Naive thymus-derived CD4-positive, alpha-beta T cell (primary cell): Measurements from ENCODE around the gene IRF4. TPM values are rescaled to one million over a fixed set of nuclear protein-coding genes. Genes with fewer than 3 reads are reported as not detected.

Experiments
- ATAC-seq: fragments of 150-1000 bp; cut with Tn5 transposase; 2 replicates; pipeline ENCODE4 v1.10.0; 2021; ENCODE audit warnings: mild to moderate bottlenecking, moderate library complexity
- CTCF ChIA-PET: fragments of 350-600 bp; sonication (Branson Sonifier 250); formaldehyde crosslinking; loops from one replicate; lab custom pipeline; 2021; ENCODE audit warnings: antibody characterized with exemption; lab: Charles Lee
- POLR2A ChIA-PET: fragments of 350-600 bp; sonication (Branson Sonifier 250); formaldehyde crosslinking; loops from one replicate; lab custom pipeline; 2021; ENCODE audit warnings: antibody characterized with exemption, inconsistent platforms; lab: Charles Lee
- DNase-seq, 9 donors: peaks; one replicate each; pipeline versions ENCODE4 v3.0.0 to v3.0.0-alpha.2; 2020 to 2022; ENCODE audit warnings: mixed read lengths in 1 of 9
- H3K27ac ChIP-seq: one replicate; pipeline ENCODE4 v1.7.0; 2013; ENCODE audit warnings: mild to moderate bottlenecking, low read depth, low read length, moderate library complexity
- H3K27me3 ChIP-seq, 2 donors: one replicate each; pipeline ENCODE4 v1.7.0; 2013; ENCODE audit warnings: low read length in 2 of 2, mild to moderate bottlenecking in 2 of 2, moderate library complexity in 2 of 2; ENCODE audit not compliant: control insufficient read depth in 2 of 2, insufficient read depth in 2 of 2
- H3K36me3 ChIP-seq, 3 experiments: 1 replicate in 2 of 3; 2 replicates in 1 of 3; pipeline ENCODE4 v1.7.0; 2013; ENCODE audit warnings: low read length in 3 of 3, mild to moderate bottlenecking in 3 of 3, moderate library complexity in 1 of 3; ENCODE audit not compliant: insufficient read depth in 3 of 3, control insufficient read depth in 2 of 3
- H3K4me1 ChIP-seq, 2 donors: one replicate each; pipeline ENCODE4 v1.7.0; 2013; ENCODE audit warnings: low read length in 2 of 2, mild to moderate bottlenecking in 2 of 2, moderate library complexity in 1 of 2; ENCODE audit not compliant: control insufficient read depth in 2 of 2, insufficient read depth in 2 of 2
- H3K4me3 ChIP-seq: 2 replicates; pipeline ENCODE4 v1.7.0; 2013; ENCODE audit warnings: mild to moderate bottlenecking, low read length
- H3K9me3 ChIP-seq, 3 experiments: 1 replicate in 2 of 3; 2 replicates in 1 of 3; pipeline ENCODE4 v1.7.0; 2013; ENCODE audit warnings: low read length in 3 of 3; ENCODE audit not compliant: control insufficient read depth in 2 of 3
- H3K27ac Mint-ChIP-seq, 9 donors: one replicate each; pipeline ENCODE4 v1.8.0; 2020 to 2022; ENCODE audit warnings: mixed read lengths in 9 of 9, mild to moderate bottlenecking in 8 of 9, moderate library complexity in 5 of 9, inconsistent platforms in 2 of 9
- H3K27me3 Mint-ChIP-seq, 5 donors: one replicate each; pipeline ENCODE4 v1.8.0; 2021 to 2022; ENCODE audit warnings: mixed read lengths in 5 of 5, mild to moderate bottlenecking in 1 of 5
- H3K36me3 Mint-ChIP-seq, 5 donors: one replicate each; pipeline ENCODE4 v1.8.0; 2020 to 2022; ENCODE audit warnings: mixed read lengths in 5 of 5, mild to moderate bottlenecking in 3 of 5, inconsistent platforms in 1 of 5
- H3K4me1 Mint-ChIP-seq, 7 donors: one replicate each; pipeline ENCODE4 v1.8.0; 2020 to 2022; ENCODE audit warnings: mixed read lengths in 7 of 7, mild to moderate bottlenecking in 3 of 7, inconsistent platforms in 1 of 7
- H3K4me3 Mint-ChIP-seq, 10 donors: one replicate each; pipeline ENCODE4 v1.8.0; 2020 to 2022; ENCODE audit warnings: mild to moderate bottlenecking in 10 of 10, mixed read lengths in 10 of 10, moderate library complexity in 6 of 10, inconsistent platforms in 2 of 10
- H3K9me3 Mint-ChIP-seq, 11 donors: one replicate each; pipeline ENCODE4 v1.8.0; 2020 to 2022; ENCODE audit warnings: mixed read lengths in 11 of 11, mild to moderate bottlenecking in 4 of 11, inconsistent platforms in 1 of 11, moderate library complexity in 1 of 11
- intact Hi-C, 2 donors: fragments of 100-400 bp; cut with micrococcal nuclease; formaldehyde crosslinking; loops; one replicate each; pipeline ENCODE4 v1.15.1; 2023
- polyA plus RNA-seq, 2 donors: library from polyadenylated mRNA; unstranded; fragments of 300-500 nt; fragmentation: Illumina TruSeq; gene quantifications; one replicate each; pipeline ENCODE4 v1.2.3, GENCODE V29; 2021
- total RNA-seq, 6 experiments: library from RNA in 5 of 6; stranded (reverse) in 5 of 6; gene quantifications; 1 replicate in 5 of 6; 2 replicates in 1 of 6; pipeline ENCODE4 v1.2.3 and lab custom pipeline; 2021 to 2026

The IRF4 gene
- total and polyA plus RNA-seq, 7 experiments from 2014 or later, result 3.2 to 175 (median 13.0) TPM

DNA sequence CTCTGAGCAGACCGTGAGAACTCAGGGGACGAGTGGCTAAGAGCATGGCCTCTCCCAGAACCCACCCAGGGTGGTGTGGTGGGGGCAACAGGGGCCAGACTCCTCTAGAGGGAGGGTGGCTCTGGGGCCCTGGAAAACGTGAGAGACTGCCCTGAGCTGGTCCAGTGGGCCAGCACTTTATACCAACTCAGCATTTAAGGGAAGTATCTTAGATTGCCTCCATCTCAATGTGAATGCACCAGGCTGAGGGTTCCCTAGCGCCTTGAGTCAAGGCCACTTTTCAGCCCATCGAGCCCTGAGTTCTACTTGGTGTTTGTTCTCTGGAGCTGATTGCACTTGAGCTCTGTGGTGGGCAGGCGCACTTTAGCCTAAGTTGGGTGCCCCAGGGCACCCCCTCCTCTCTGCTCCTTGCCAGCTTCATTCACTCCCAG, 42.0 kb upstream of the IRF4 start:
- Histone ChIP-seq H3K9me3 (no peaks in the 10 kb centered on the region), H3K36me3 (peaks cover 0 to 23% (median 3%) of the 10 kb centered on the region in 3 experiments), H3K27me3 (no peaks in the 10 kb centered on the region), H3K4me3 (no peak overlapping the region), H3K27ac (no peak overlapping the region), H3K4me1 (no peaks in the 10 kb centered on the region)
- DNase-seq (no peak), ATAC-seq (no peak)
- H3K27ac Mint-ChIP-seq, result no peak overlapping the region
- H3K9me3 Mint-ChIP-seq, result peaks cover 0 to 4% (median 0%) of the 10 kb centered on the region in 11 donors
- no peaks in the 10 kb centered on the region for H3K27me3 Mint-ChIP-seq
- H3K4me3 Mint-ChIP-seq, result no peak overlapping the region
- peaks cover 0 to 5% (median 0%) of the 10 kb centered on the region in 7 donors for H3K4me1 Mint-ChIP-seq
- POLR2A ChIA-PET, result no interaction called here
- peaks cover 4 to 63% (median 31%) of the 10 kb centered on the region in 5 donors for H3K36me3 Mint-ChIP-seq
- intact Hi-C loops, result no loop called here
- CTCF ChIA-PET, result interaction anchor here (1.0 to 1.3 kb wide), 2 partner anchors 53 to 54 kb away, joined by 3 to 8 read pairs; no protein-coding TSS in a partner anchor

- no peaks in the 10 kb centered on the region for H3K27me3 Mint-ChIP-seq
- H3K27me3 ChIP-seq, result no peaks in the 10 kb centered on the region
- no peak overlapping the region for H3K27ac Mint-ChIP-seq
- peaks cover 0 to 23% (median 3%) of the 10 kb centered on the region in 3 experiments for H3K36me3 ChIP-seq
- peaks cover 0 to 7% (median 0%) of the 10 kb centered on the region in 7 donors for H3K4me1 Mint-ChIP-seq
- ChIA-PET POLR2A (no interaction called here), CTCF (interaction anchor here (1.3 kb wide), 1 partner anchor 53 kb away, joined by 8 read pairs; no protein-coding TSS in a partner anchor)
- peaks cover 0 to 4% (median 0%) of the 10 kb centered on the region in 11 donors for H3K9me3 Mint-ChIP-seq
- intact Hi-C loops, result no loop called here
- no peak overlapping the region for H3K4me3 Mint-ChIP-seq
- H3K27ac ChIP-seq, result no peak overlapping the region
- H3K36me3 Mint-ChIP-seq, result peaks cover 4 to 63% (median 31%) of the 10 kb centered on the region in 5 donors
- no peaks in the 10 kb centered on the region for H3K9me3 ChIP-seq
- DNase-seq (no peak), ATAC-seq (no peak)
- H3K4me1 ChIP-seq, result no peaks in the 10 kb centered on the region
- H3K4me3 ChIP-seq, result no peak overlapping the region
These were observed 41.2 kb upstream of the IRF4 start for GRCh38 chr6:350371-350770.

DNA sequence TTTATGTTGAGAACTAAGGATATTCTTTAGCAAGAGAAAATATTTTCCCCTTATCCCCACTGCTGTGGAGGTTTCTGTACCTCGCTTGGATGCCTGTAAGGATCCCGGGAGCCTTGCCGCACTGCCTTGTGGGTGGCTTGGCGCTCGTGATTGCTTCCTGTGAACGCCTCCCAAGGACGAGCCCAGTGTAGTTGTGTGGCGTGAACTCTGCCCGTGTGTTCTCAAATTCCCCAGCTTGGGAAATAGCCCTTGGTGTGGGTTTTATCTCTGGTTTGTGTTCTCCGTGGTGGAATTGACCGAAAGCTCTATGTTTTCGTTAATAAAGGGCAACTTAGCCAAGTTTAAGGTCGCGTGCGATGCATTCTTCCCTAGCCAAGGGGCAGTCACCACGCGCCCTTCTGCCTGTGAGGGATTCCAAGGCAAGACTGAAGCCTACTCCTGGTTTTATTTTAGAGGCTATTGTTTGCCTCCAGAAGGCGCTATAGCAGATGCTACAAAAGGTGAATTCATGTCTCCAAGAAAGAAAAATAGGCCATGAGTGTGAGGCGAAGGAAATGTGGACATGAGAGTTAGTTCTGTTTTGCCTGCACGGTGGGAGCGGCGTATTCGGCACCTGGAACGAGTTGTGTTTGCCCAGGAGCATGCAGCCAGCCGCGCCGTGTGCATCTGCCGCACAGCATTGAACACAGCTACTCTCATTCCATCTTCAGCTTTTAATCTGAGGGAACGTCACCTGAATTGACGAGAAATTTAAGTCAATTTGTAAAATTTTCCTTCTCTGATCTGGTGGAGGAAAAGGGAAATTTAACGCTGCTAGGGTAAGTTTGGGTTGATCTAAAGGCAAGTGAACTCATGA, 40.3 kb upstream of the IRF4 start:
- H3K27me3 Mint-ChIP-seq, result no peaks in the 10 kb centered on the region
- intact Hi-C loops, result no loop called here
- ATAC-seq (no peak), DNase-seq (no peak)
- Histone ChIP-seq H3K9me3 (no peaks in the 10 kb centered on the region), H3K36me3 (peaks cover 0 to 23% (median 3%) of the 10 kb centered on the region in 3 experiments), H3K27me3 (no peaks in the 10 kb centered on the region), H3K4me3 (no peak overlapping the region), H3K27ac (no peak overlapping the region), H3K4me1 (no peaks in the 10 kb centered on the region)
- H3K36me3 Mint-ChIP-seq, result peaks cover 4 to 57% (median 31%) of the 10 kb centered on the region in 5 donors
- peaks cover 0 to 7% (median 0%) of the 10 kb centered on the region in 7 donors for H3K4me1 Mint-ChIP-seq
- no peak overlapping the region for H3K4me3 Mint-ChIP-seq
- ChIA-PET CTCF (interaction anchor here (1.3 kb wide), 1 partner anchor 13 kb away, joined by 3 read pairs; no protein-coding TSS in a partner anchor), POLR2A (no interaction called here)
- H3K27ac Mint-ChIP-seq, result no peak overlapping the region
- H3K9me3 Mint-ChIP-seq, result peaks cover 0 to 4% (median 0%) of the 10 kb centered on the region in 11 donors

- Histone ChIP-seq H3K4me1 (no peaks in the 10 kb centered on the region), H3K27me3 (no peaks in the 10 kb centered on the region), H3K9me3 (no peaks in the 10 kb centered on the region), H3K27ac (no peak overlapping the region), H3K36me3 (peaks cover 0 to 23% (median 3%) of the 10 kb centered on the region in 3 experiments), H3K4me3 (no peak overlapping the region)
- peaks cover 3 to 52% (median 30%) of the 10 kb centered on the region in 5 donors for H3K36me3 Mint-ChIP-seq
- DNase-seq (no peak), ATAC-seq (no peak)
- no peaks in the 10 kb centered on the region for H3K27me3 Mint-ChIP-seq
- no peak overlapping the region for H3K4me3 Mint-ChIP-seq
- H3K4me1 Mint-ChIP-seq, result peaks cover 0 to 7% (median 0%) of the 10 kb centered on the region in 7 donors
- intact Hi-C loops, result no loop called here
- POLR2A ChIA-PET, result no interaction called here
- H3K27ac Mint-ChIP-seq, result no peak overlapping the region
- CTCF ChIA-PET, result interaction anchor here (1.3 kb wide), 1 partner anchor 14 kb away, joined by 3 read pairs; no protein-coding TSS in a partner anchor
- H3K9me3 Mint-ChIP-seq, result peaks cover 0 to 4% (median 0%) of the 10 kb centered on the region in 11 donors
These were observed 39.7 kb upstream of the IRF4 start for GRCh38 chr6:351867-352289.

DNA sequence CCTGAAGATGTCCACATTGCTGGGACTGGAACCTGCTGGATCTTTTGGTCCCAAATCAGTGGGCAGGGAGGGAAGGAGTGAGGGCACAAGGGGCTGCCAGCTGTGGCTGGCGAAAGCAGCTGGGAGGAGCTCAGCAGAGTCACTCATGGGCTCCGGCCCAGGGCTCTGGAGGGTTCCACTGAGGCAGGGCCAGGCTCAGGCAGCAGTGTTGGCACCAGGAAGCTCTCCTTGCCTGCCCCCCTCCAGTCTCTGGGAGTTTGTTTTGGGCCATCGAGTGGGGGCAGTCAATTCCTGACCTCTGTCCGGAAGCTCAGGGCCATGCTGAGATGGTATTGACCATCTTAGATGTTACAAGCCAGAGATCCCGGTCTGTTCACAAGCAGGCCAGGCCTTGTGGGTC, 39.1 kb upstream of the IRF4 start:
- DNase-seq, result no peak
- H3K27ac Mint-ChIP-seq, result peak overlapping the region in 1 of 9 donors; percentile 41
- H3K4me1 ChIP-seq, result no peaks in the 10 kb centered on the region

DNA sequence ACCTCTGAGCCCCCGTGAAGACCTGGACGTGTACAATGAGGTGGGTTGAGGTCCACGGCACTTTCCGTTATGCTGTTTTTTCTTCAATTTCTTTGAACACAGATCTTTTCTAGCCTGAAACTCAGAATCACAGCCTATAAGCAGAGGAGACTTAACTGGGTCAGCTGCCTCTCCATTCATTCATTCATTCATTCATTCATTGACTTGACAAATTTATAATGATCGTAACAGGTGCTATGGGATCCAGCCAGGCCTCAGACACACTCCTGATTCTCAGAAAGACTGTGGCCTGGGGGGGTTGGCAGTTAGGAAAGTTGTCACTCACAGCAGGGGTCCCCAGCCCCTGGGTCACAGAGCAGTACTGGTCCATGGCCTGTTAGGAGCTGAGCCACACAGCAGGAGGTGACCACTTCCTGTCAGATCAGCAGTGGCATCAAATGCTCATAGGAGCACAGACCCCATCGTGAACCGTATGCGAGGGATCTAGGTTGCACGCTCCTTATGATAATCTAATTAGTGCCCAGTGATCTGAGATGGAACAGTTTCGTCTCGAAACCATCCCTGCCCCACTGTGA, 38.6 kb upstream of the IRF4 start:
- H3K27ac Mint-ChIP-seq, result peak overlapping the region in 1 of 9 donors; percentile 41
- Histone ChIP-seq H3K27ac (no peak overlapping the region), H3K4me3 (no peak overlapping the region), H3K9me3 (no peaks in the 10 kb centered on the region), H3K36me3 (peaks cover 0 to 23% (median 0%) of the 10 kb centered on the region in 3 experiments), H3K4me1 (no peaks in the 10 kb centered on the region), H3K27me3 (no peaks in the 10 kb centered on the region)
- H3K27me3 Mint-ChIP-seq, result no peaks in the 10 kb centered on the region
- H3K4me1 Mint-ChIP-seq, result peaks cover 0 to 9% (median 0%) of the 10 kb centered on the region in 7 donors
- intact Hi-C loops, result no loop called here
- ATAC-seq (no peak), DNase-seq (no peak)
- POLR2A ChIA-PET, result no interaction called here
- CTCF ChIA-PET, result interaction anchor here (1.3 kb wide), 1 partner anchor 15 kb away, joined by 3 read pairs; no protein-coding TSS in a partner anchor
- no peak overlapping the region for H3K4me3 Mint-ChIP-seq
- H3K36me3 Mint-ChIP-seq, result peaks cover 3 to 42% (median 20%) of the 10 kb centered on the region in 5 donors
- peaks cover 0 to 4% (median 0%) of the 10 kb centered on the region in 11 donors for H3K9me3 Mint-ChIP-seq

More for the DNA sequence above, 39.1 kb upstream of the IRF4 start:
- ATAC-seq, result no peak
- Histone ChIP-seq H3K9me3 (no peaks in the 10 kb centered on the region), H3K4me3 (no peak overlapping the region), H3K27me3 (no peaks in the 10 kb centered on the region), H3K36me3 (peaks cover 0 to 23% (median 0%) of the 10 kb centered on the region in 3 experiments), H3K27ac (no peak overlapping the region)
- H3K4me1 Mint-ChIP-seq, result peaks cover 0 to 7% (median 0%) of the 10 kb centered on the region in 7 donors
- POLR2A ChIA-PET, result no interaction called here
- intact Hi-C loops, result no loop called here
- H3K9me3 Mint-ChIP-seq, result peaks cover 0 to 4% (median 0%) of the 10 kb centered on the region in 11 donors
- no peak overlapping the region for H3K4me3 Mint-ChIP-seq
- CTCF ChIA-PET, result interaction anchor here (1.3 kb wide), 1 partner anchor 15 kb away, joined by 3 read pairs; no protein-coding TSS in a partner anchor
- H3K36me3 Mint-ChIP-seq, result peaks cover 3 to 47% (median 25%) of the 10 kb centered on the region in 5 donors
- H3K27me3 Mint-ChIP-seq, result no peaks in the 10 kb centered on the region
